Fibroblast of lung (primary cell): ENCODE measurements around the gene CDKN3. TPM values are rescaled to one million over a fixed set of nuclear protein-coding genes. Genes with fewer than 3 reads are reported as not detected.

ENCODE experiments used
- DNase-seq, 2 donors: peaks; one replicate each; pipeline versions ENCODE4 v3.0.0 to v3.0.0-alpha.2; 2010; ENCODE audit warnings: low read depth in 2 of 2
- H2AFZ ChIP-seq: 2 replicates; pipeline ENCODE4 v1.5.1; 2012; ENCODE audit warnings: low read length, control low read depth, inconsistent platforms
- H3K27ac ChIP-seq: 2 replicates; pipeline ENCODE4 v1.5.1; 2011; ENCODE audit warnings: low read length, control low read depth; ENCODE audit not compliant: insufficient read depth
- H3K27me3 ChIP-seq: 2 replicates; pipeline ENCODE4 v1.5.1; 2011; ENCODE audit warnings: mild to moderate bottlenecking, low read length; ENCODE audit not compliant: control insufficient read depth, insufficient read depth
- H3K36me3 ChIP-seq: 2 replicates; pipeline ENCODE4 v1.5.1; 2011; ENCODE audit warnings: low read length; ENCODE audit not compliant: control insufficient read depth, insufficient read depth
- H3K4me1 ChIP-seq: 2 replicates; pipeline ENCODE4 v1.5.1; 2011; ENCODE audit warnings: low read length; ENCODE audit not compliant: control insufficient read depth, insufficient read depth; ENCODE audit errors: extremely low read depth
- H3K4me2 ChIP-seq: 2 replicates; pipeline ENCODE4 v1.5.1; 2011; ENCODE audit warnings: low read length, control low read depth; ENCODE audit not compliant: insufficient read depth; ENCODE audit errors: extremely low read depth
- H3K4me3 ChIP-seq, 4 experiments: fragments of 200-600 bp in 1 of 4; sonication (generic) in 1 of 4; replicated peaks in 1 of 4; 2 replicates each; pipeline ENCODE4 v1.5.1; 2011 to 2016; ENCODE audit warnings: low read length in 4 of 4, low read depth in 3 of 4, mild to moderate bottlenecking in 3 of 4, control low read depth in 2 of 4, inconsistent platforms in 1 of 4, mixed read lengths in 1 of 4; ENCODE audit not compliant: insufficient read depth in 1 of 4; ENCODE audit errors: control extremely low read depth in 1 of 4
- H3K79me2 ChIP-seq: 2 replicates; pipeline ENCODE4 v1.5.1; 2012; ENCODE audit warnings: mild to moderate bottlenecking, low read length, inconsistent platforms; ENCODE audit not compliant: control insufficient read depth, insufficient read depth
- H3K9ac ChIP-seq: 2 replicates; pipeline ENCODE4 v1.5.1; 2011; ENCODE audit warnings: mild to moderate bottlenecking, low read length, control low read depth; ENCODE audit not compliant: insufficient read depth
- H3K9me3 ChIP-seq: 2 replicates; pipeline ENCODE4 v1.5.1; 2012; ENCODE audit warnings: low read depth, low read length; ENCODE audit not compliant: control insufficient read depth, insufficient read depth
- H4K20me1 ChIP-seq: 2 replicates; pipeline ENCODE4 v1.5.1; 2011; ENCODE audit warnings: low read length; ENCODE audit not compliant: control insufficient read depth, insufficient read depth; ENCODE audit errors: extremely low read depth
- EZH2 ChIP-seq: IDR thresholded peaks from 2 replicates; pipeline ENCODE4 v1.5.1; 2012; ENCODE audit warnings: low read length, control low read depth, mild to moderate bottlenecking; ENCODE audit errors: missing control alignments
- polyA plus RNA-seq, 2 donors: library from polyadenylated mRNA; depleted of rRNA in 1 of 2; stranded (reverse) in 1 of 2; unstranded in 1 of 2; fragments of >200 nt; gene quantifications; 2 replicates each; pipeline ENCODE4 v1.2.1, GENCODE V29; 2011 to 2012; ENCODE audit warnings: missing spikeins in 1 of 2
- total RNA-seq: library from RNA; depleted of rRNA; stranded (reverse); fragments of >200 nt; gene quantifications from 2 replicates; pipeline ENCODE4 v1.2.1, GENCODE V29; 2014
- TF ChIP-seq, protein P1 (sequence below), 2 donors: IDR thresholded peaks in 1 of 2; conservative IDR thresholded peaks in 1 of 2; 1 replicate in 1 of 2; 2 replicates in 1 of 2; pipeline ENCODE4 v1.5.1; 2011 to 2012; ENCODE audit warnings: low read length in 2 of 2, control low read depth in 1 of 2, inconsistent platforms in 1 of 2, low read depth in 1 of 2, mild to moderate bottlenecking in 1 of 2

Gene CDKN3
- total and polyA plus RNA-seq, 2 donors (not counting 1 experiment from before 2014, with no cell fraction given), result 27.0 to 51.5 TPM

DNA sequence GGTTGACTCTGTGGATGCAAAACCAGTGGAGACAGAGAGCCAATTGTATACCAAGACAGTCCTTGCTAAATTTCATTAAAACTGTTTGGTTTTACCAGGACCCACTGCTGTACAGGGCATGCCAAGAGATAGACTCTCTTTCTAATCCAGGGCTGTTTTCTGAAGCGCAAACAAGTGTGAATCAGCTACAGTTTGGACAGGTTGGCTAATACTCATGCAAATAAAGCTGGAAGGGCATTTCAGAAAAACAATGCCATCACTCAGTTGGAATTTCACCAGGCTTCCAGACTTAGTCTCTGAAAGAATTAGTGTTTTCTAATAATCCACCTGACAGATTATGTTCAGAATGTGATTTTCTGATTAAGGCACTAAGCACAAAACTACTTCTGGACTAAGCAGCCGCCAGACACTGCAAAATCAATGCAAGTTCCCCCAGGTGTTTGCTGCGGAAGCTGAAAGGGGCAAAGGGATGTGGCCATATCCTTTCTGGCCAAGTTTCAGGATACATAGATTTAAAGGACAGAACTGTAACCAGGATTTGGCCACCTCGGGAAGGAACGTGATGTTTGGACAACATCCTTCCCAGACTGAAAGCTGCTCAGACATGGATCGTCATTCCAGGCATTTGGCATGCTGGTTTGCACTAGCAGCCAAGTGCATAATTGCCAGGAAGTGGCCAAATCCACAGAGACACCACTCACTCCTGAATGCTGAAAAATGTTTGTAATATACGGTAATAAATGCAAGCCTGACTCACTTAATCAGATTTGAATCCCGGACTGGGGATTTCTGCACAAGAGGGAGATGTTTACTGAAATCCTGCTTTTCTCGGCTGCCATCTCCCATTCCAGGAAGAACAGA is 32.0 kb upstream of the CDKN3 start:
- TF ChIP-seq EZH2, result no peak
- TF ChIP-seq, protein P1, sequence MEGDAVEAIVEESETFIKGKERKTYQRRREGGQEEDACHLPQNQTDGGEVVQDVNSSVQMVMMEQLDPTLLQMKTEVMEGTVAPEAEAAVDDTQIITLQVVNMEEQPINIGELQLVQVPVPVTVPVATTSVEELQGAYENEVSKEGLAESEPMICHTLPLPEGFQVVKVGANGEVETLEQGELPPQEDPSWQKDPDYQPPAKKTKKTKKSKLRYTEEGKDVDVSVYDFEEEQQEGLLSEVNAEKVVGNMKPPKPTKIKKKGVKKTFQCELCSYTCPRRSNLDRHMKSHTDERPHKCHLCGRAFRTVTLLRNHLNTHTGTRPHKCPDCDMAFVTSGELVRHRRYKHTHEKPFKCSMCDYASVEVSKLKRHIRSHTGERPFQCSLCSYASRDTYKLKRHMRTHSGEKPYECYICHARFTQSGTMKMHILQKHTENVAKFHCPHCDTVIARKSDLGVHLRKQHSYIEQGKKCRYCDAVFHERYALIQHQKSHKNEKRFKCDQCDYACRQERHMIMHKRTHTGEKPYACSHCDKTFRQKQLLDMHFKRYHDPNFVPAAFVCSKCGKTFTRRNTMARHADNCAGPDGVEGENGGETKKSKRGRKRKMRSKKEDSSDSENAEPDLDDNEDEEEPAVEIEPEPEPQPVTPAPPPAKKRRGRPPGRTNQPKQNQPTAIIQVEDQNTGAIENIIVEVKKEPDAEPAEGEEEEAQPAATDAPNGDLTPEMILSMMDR (conservative IDR thresholded peaks at IDR 0.05 in 1 of 2, IDR thresholded peaks at IDR 0.05 in 1 of 2; ENCODE audit: low read depth in 1 of 2, low read length in 2 of 2), result no peak
- Histone ChIP-seq H2AFZ (no peak overlapping the region), H3K4me3 (no peak overlapping the region), H3K9me3 (no peaks in the 10 kb centered on the region), H3K79me2 (no peaks in the 10 kb centered on the region), H3K4me2 (peak overlapping the region; percentile 29), H4K20me1 (no peaks in the 10 kb centered on the region), H3K4me1 (peaks cover 3% of the 10 kb centered on the region), H3K9ac (no peak overlapping the region), H3K27me3 (no peaks in the 10 kb centered on the region), H3K27ac (no peak overlapping the region), H3K36me3 (no peaks in the 10 kb centered on the region)
- peak; percentile 38 to 86 for DNase-seq

DNA sequence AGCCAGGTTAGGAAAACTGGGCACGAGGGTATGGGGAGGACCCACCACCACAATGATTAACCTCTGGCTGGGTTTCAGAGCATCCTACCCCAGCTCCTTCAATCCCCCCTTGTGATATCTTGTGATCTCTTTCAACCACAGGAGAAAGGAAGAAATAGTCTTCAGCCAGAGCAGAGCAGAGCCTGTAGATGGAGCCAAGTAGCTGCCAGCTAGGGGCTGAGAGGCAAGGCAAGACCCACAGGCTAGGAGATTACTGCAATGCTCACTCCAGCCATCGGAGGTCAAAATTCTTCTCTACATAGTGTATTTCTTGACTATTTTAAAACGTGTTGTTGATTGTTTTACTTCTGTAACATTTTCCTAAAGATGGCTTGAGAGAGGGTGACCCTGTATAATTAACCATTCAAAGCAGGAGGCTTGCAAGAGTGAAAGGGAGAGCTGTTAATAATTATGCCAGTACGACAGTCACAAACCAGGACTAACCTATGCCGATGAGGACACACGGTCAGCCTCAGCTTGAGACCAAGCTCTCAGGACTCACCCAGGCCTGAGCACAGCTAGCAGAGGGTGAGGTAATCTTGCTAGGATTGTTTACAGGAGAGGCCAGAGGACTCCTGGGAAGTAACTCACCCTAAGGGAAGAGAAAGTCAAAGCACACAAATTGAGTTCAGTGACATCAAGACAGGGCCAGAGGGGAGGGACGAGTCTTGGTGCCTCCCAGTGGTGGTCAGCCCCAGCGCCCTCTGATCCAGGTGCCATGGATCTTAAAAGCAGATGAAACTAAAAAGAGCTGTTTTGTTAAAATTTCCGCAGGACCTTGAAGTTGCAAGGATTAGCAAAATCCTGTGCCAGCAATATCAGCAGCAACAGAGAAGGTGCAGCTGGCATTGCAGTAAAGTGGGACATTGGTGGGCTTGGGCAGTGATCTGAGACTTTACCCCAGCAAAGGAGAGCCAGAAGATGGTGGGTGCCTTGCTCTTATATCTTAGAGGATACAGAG is 29.8 kb upstream of the CDKN3 start:
- H2AFZ ChIP-seq, result peak overlapping the region; percentile 31
- no peaks in the 10 kb centered on the region for H3K9me3 ChIP-seq
- TF ChIP-seq, protein P1 (conservative IDR thresholded peaks at IDR 0.05 in 1 of 2, IDR thresholded peaks at IDR 0.05 in 1 of 2; ENCODE audit: low read depth in 1 of 2, low read length in 2 of 2), result peak; percentile 64 to 76
- no peak for TF ChIP-seq EZH2
- H3K4me3 ChIP-seq, result no peak overlapping the region
- H4K20me1 ChIP-seq, result no peaks in the 10 kb centered on the region
- no peaks in the 10 kb centered on the region for H3K27me3 ChIP-seq
- no peaks in the 10 kb centered on the region for H3K36me3 ChIP-seq
- H3K79me2 ChIP-seq, result no peaks in the 10 kb centered on the region
- peaks cover 3% of the 10 kb centered on the region for H3K4me1 ChIP-seq
- peak; percentile 68 to 70 for DNase-seq
- no peak overlapping the region for H3K27ac ChIP-seq
- no peak overlapping the region for H3K4me2 ChIP-seq
- H3K9ac ChIP-seq, result no peak overlapping the region

DNA sequence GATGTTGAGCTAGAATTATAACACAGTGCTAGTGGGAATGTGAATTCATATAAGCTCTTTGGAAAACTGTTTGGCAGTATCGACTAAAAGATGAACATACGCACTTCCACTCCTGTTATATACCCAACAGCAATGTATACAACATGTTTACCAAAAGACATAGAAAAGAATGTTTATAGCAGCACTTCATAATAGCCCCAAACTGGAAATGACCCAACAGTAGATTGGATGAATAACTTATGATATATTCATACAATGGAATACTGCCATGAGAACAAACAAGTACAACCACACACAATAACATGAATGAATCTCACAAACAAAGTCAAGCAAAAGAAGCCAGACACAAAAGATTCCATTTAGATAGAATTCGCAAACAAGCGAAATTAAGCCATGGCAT is 28.5 kb upstream of the CDKN3 start:
- Histone ChIP-seq H3K9ac (no peak overlapping the region), H3K36me3 (no peaks in the 10 kb centered on the region), H3K79me2 (no peaks in the 10 kb centered on the region), H3K27me3 (no peaks in the 10 kb centered on the region), H2AFZ (no peak overlapping the region), H3K27ac (no peak overlapping the region), H3K9me3 (no peaks in the 10 kb centered on the region), H4K20me1 (no peaks in the 10 kb centered on the region), H3K4me1 (peaks cover 3% of the 10 kb centered on the region), H3K4me3 (no peak overlapping the region), H3K4me2 (no peak overlapping the region)
- no peak for DNase-seq
- TF ChIP-seq EZH2, result no peak
- TF ChIP-seq, protein P1 (conservative IDR thresholded peaks at IDR 0.05 in 1 of 2, IDR thresholded peaks at IDR 0.05 in 1 of 2; ENCODE audit: low read depth in 1 of 2, low read length in 2 of 2), result no peak
